ENCODE results near the gene PLAU. TPM values are rescaled to one million over a fixed set of nuclear protein-coding genes. Genes with fewer than 3 reads are reported as not detected.
"Not testable (repeated sequence)": the region's sequence is repeated elsewhere in the genome, so short reads cannot be mapped to it uniquely, and the experiment has no call there.

Gene PLAU
- total RNA-seq, 2 experiments from 2014 or later: 0.61 to 0.62 TPM

- Mint-ChIP-seq H3K36me3 (no peaks in the 10 kb centered on the region), H3K9me3 (no peaks in the 10 kb centered on the region), H3K27ac (no peak overlapping the region), H3K27me3 (peaks cover 48% of the 10 kb centered on the region), H3K4me3 (peak overlapping the region; percentile 40), H3K4me1 (peaks cover 34% of the 10 kb centered on the region)
- DNase-seq (no peak), ATAC-seq (ENCODE audit: low read depth) (no peak)
- POLR2A ChIA-PET: no interaction called here
These were observed 3.0 kb upstream of the PLAU start for GRCh38 chr10:73907841-73908517.

GRCh38 chr10:73908853-73909539, 1.9 kb upstream of the PLAU start:
- DNase-seq: no peak
- no peaks in the 10 kb centered on the region for H3K9me3 Mint-ChIP-seq
- H3K4me3 Mint-ChIP-seq: peak overlapping the region; percentile 56
- H3K27me3 Mint-ChIP-seq: peaks cover 54% of the 10 kb centered on the region
- H3K27ac Mint-ChIP-seq: peak overlapping the region; percentile 26
- H3K4me1 Mint-ChIP-seq: peaks cover 34% of the 10 kb centered on the region
- H3K36me3 Mint-ChIP-seq: peaks cover 1% of the 10 kb centered on the region
- POLR2A ChIA-PET: no interaction called here
- ATAC-seq (ENCODE audit: low read depth): peak; percentile 50

GRCh38 chr10:73909540-73910115, 1.3 kb upstream of the PLAU start:
- Mint-ChIP-seq H3K4me3 (peak overlapping the region; percentile 56), H3K4me1 (peaks cover 34% of the 10 kb centered on the region), H3K27me3 (peaks cover 59% of the 10 kb centered on the region), H3K27ac (no peak overlapping the region), H3K9me3 (no peaks in the 10 kb centered on the region), H3K36me3 (peaks cover 1% of the 10 kb centered on the region)
- DNase-seq (no peak), ATAC-seq (ENCODE audit: low read depth) (no peak)
- POLR2A ChIA-PET: no interaction called here

GRCh38 chr10:73910401-73910763, 550 bp upstream of the PLAU start:
- peaks cover 34% of the 10 kb centered on the region for H3K4me1 Mint-ChIP-seq
- peak overlapping the region; percentile 75 for H3K4me3 Mint-ChIP-seq
- DNase-seq: no peak
- no peak overlapping the region for H3K27ac Mint-ChIP-seq
- ATAC-seq (ENCODE audit: low read depth): no peak
- POLR2A ChIA-PET: interaction anchor here (1.0 kb wide), 1 partner anchor 9 kb away, joined by 5 read pairs; no protein-coding TSS in a partner anchor
- peaks cover 62% of the 10 kb centered on the region for H3K27me3 Mint-ChIP-seq
- peaks cover 1% of the 10 kb centered on the region for H3K36me3 Mint-ChIP-seq
- H3K9me3 Mint-ChIP-seq: no peaks in the 10 kb centered on the region

GRCh38 chr10:73911553-73912004, 647 bp downstream of the PLAU start:
- ATAC-seq (ENCODE audit: low read depth): no peak
- peaks cover 68% of the 10 kb centered on the region for H3K27me3 Mint-ChIP-seq

GRCh38 chr10:73914036-73914435, 3.1 kb downstream of the PLAU start:
- ATAC-seq (ENCODE audit: low read depth) (no peak), DNase-seq (no peak)
- Mint-ChIP-seq H3K27ac (no peak overlapping the region), H3K4me1 (peaks cover 23% of the 10 kb centered on the region), H3K36me3 (peaks cover 10% of the 10 kb centered on the region), H3K9me3 (peaks cover 7% of the 10 kb centered on the region), H3K27me3 (peaks cover 55% of the 10 kb centered on the region), H3K4me3 (no peak overlapping the region)
- POLR2A ChIA-PET: no interaction called here

More at GRCh38 chr10:73911553-73912004, 647 bp downstream of the PLAU start:
- DNase-seq: no peak
- Mint-ChIP-seq H3K36me3 (peaks cover 4% of the 10 kb centered on the region), H3K27ac (peak overlapping the region; percentile 82), H3K4me3 (peak overlapping the region; percentile 94), H3K4me1 (peaks cover 33% of the 10 kb centered on the region), H3K9me3 (no peaks in the 10 kb centered on the region)
- POLR2A ChIA-PET: interaction anchor here (1.0 kb wide), 1 partner anchor 8 kb away, joined by 5 read pairs; no protein-coding TSS in a partner anchor

- Mint-ChIP-seq H3K4me1 (peaks cover 19% of the 10 kb centered on the region), H3K4me3 (no peak overlapping the region), H3K27me3 (peaks cover 57% of the 10 kb centered on the region), H3K9me3 (peaks cover 7% of the 10 kb centered on the region), H3K36me3 (peaks cover 15% of the 10 kb centered on the region), H3K27ac (no peak overlapping the region)
- ATAC-seq (ENCODE audit: low read depth): no peak
- no peak for DNase-seq
- POLR2A ChIA-PET: no interaction called here
These were observed 4.4 kb downstream of the PLAU start for GRCh38 chr10:73915206-73915851.

GRCh38 chr10:73916761-73917470, 6.0 kb downstream of the PLAU start:
- no peak overlapping the region for H3K4me3 Mint-ChIP-seq
- peaks cover 15% of the 10 kb centered on the region for H3K36me3 Mint-ChIP-seq
- no peak overlapping the region for H3K27ac Mint-ChIP-seq
- peaks cover 17% of the 10 kb centered on the region for H3K4me1 Mint-ChIP-seq
- peaks cover 7% of the 10 kb centered on the region for H3K9me3 Mint-ChIP-seq
- ATAC-seq (ENCODE audit: low read depth): peak; percentile 21
- POLR2A ChIA-PET: no interaction called here
- peaks cover 48% of the 10 kb centered on the region for H3K27me3 Mint-ChIP-seq
- no peak for DNase-seq

GRCh38 chr10:73917566-73918305, 6.8 kb downstream of the PLAU start:
- POLR2A ChIA-PET: no interaction called here
- Mint-ChIP-seq H3K36me3 (peaks cover 15% of the 10 kb centered on the region), H3K4me1 (peaks cover 23% of the 10 kb centered on the region), H3K27ac (no peak overlapping the region), H3K9me3 (peaks cover 7% of the 10 kb centered on the region), H3K27me3 (peaks cover 43% of the 10 kb centered on the region), H3K4me3 (no peak overlapping the region)
- DNase-seq (no peak), ATAC-seq (ENCODE audit: low read depth) (no peak)

- peaks cover 42% of the 10 kb centered on the region for H3K27me3 Mint-ChIP-seq
- POLR2A ChIA-PET: interaction anchor here (0.6 to 1.4 kb wide), 2 partner anchors 8 to 1191 kb away, joined by 3 to 5 read pairs; partner anchors contain the start of gene PLAU
These were observed 8.5 kb downstream of the PLAU start for GRCh38 chr10:73919481-73919880.

GRCh38 chr10:73920089-73920488, 9.2 kb downstream of the PLAU start:
- Mint-ChIP-seq H3K36me3 (peaks cover 14% of the 10 kb centered on the region), H3K4me1 (peaks cover 28% of the 10 kb centered on the region), H3K27me3 (peaks cover 42% of the 10 kb centered on the region), H3K4me3 (no peak overlapping the region), H3K9me3 (peaks cover 7% of the 10 kb centered on the region), H3K27ac (no peak overlapping the region)
- POLR2A ChIA-PET: interaction anchor here (1.4 kb wide), 1 partner anchor 9 kb away, joined by 5 read pairs; the partner anchor contains the start of gene PLAU
- peak; percentile 41 for ATAC-seq (ENCODE audit: low read depth)
- no peak for DNase-seq

More at GRCh38 chr10:73919481-73919880, 8.5 kb downstream of the PLAU start:
- not testable (repeated sequence) for H3K4me3 Mint-ChIP-seq; ATAC-seq (ENCODE audit: low read depth); H3K9me3 Mint-ChIP-seq; DNase-seq; H3K27ac Mint-ChIP-seq
- Mint-ChIP-seq H3K4me1 (peaks cover 27% of the 10 kb centered on the region), H3K36me3 (peaks cover 14% of the 10 kb centered on the region)
